ENCODE measurements around the gene RAB39A.
"Not testable (repeated sequence)": the region's sequence is repeated elsewhere in the genome, so short reads cannot be mapped to it uniquely, and the experiment has no call there.

The RAB39A gene

DNA sequence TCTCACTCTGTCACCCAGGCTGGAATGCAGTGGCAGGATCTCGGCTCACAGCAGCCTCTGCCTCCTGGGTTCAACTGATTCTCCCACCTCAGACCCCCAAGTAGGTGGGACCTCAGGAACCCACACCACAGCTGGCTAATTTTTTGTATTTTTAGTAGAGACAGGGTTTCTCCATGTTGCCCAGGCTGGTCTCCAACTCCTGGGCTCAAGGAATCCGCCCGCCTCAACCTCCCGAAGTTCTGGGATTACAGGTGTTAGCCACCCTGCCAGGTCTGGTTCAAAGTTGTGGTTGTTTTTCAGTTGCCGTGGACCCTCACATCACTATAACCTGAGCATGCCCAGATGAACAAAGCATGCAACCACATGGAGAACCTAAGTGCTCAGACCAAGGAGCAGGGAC is 13.0 kb upstream of the RAB39A start:
- H3K4me1 Mint-ChIP-seq = no peaks in the 10 kb centered on the region
- no peak overlapping the region for H3K27ac Mint-ChIP-seq
- peaks cover 3% of the 10 kb centered on the region for H3K36me3 Mint-ChIP-seq (ENCODE audit: low read depth)
- no peak for DNase-seq
- H3K4me3 Mint-ChIP-seq = no peak overlapping the region
- peaks cover 15% of the 10 kb centered on the region for H3K27me3 Mint-ChIP-seq (ENCODE audit: low read depth, poor library complexity)
- H3K9me3 Mint-ChIP-seq = peaks cover 14% of the 10 kb centered on the region
- TF ChIP-seq, protein P1, sequence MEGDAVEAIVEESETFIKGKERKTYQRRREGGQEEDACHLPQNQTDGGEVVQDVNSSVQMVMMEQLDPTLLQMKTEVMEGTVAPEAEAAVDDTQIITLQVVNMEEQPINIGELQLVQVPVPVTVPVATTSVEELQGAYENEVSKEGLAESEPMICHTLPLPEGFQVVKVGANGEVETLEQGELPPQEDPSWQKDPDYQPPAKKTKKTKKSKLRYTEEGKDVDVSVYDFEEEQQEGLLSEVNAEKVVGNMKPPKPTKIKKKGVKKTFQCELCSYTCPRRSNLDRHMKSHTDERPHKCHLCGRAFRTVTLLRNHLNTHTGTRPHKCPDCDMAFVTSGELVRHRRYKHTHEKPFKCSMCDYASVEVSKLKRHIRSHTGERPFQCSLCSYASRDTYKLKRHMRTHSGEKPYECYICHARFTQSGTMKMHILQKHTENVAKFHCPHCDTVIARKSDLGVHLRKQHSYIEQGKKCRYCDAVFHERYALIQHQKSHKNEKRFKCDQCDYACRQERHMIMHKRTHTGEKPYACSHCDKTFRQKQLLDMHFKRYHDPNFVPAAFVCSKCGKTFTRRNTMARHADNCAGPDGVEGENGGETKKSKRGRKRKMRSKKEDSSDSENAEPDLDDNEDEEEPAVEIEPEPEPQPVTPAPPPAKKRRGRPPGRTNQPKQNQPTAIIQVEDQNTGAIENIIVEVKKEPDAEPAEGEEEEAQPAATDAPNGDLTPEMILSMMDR (IDR thresholded peaks at IDR 0.05) = no peak

GRCh38 chr11:107916671-107917241 is 11.5 kb upstream of the RAB39A start:
- peak; percentile 66 for DNase-seq
- Mint-ChIP-seq H3K36me3 (ENCODE audit: low read depth) (no peaks in the 10 kb centered on the region), H3K4me3 (no peak overlapping the region), H3K4me1 (no peaks in the 10 kb centered on the region), H3K27ac (no peak overlapping the region), H3K27me3 (ENCODE audit: low read depth, poor library complexity) (peaks cover 15% of the 10 kb centered on the region), H3K9me3 (peaks cover 6% of the 10 kb centered on the region)
- TF ChIP-seq, protein P1 (IDR thresholded peaks at IDR 0.05) = peak; percentile 56

GRCh38 chr11:107921997-107922396 is 6.3 kb upstream of the RAB39A start:
- TF ChIP-seq, protein P1 (IDR thresholded peaks at IDR 0.05) = no peak

DNA sequence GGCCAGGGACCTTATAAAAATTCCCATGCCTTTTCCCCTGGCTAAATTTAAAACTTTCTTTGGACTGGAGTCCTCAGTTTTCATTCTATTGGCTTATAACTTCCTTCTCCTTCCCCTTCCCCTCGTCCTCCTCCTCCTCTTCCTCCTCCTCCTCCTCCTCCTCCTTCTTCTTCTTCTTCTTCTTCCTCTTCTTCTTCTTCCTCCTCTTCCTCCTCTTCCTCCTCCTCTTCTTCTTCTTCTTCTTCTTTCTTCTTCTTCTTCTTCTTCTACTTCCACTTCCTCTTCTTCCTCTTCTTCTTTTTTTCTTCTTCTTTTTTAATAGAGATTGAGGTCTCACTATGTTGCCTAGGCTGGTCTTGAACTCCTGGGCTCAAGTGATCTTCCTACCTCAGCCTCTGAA is 4.7 kb upstream of the RAB39A start:
- peaks cover 27% of the 10 kb centered on the region for H3K27me3 Mint-ChIP-seq (ENCODE audit: low read depth, poor library complexity)
- H3K27ac Mint-ChIP-seq; DNase-seq; H3K36me3 Mint-ChIP-seq (ENCODE audit: low read depth); H3K9me3 Mint-ChIP-seq; H3K4me3 Mint-ChIP-seq; H3K4me1 Mint-ChIP-seq: not testable (repeated sequence)

More at GRCh38 chr11:107921997-107922396, 6.3 kb upstream of the RAB39A start:
- DNase-seq = no peak
- H3K27me3 Mint-ChIP-seq (ENCODE audit: low read depth, poor library complexity) = peaks cover 27% of the 10 kb centered on the region
- no peaks in the 10 kb centered on the region for H3K36me3 Mint-ChIP-seq (ENCODE audit: low read depth)
- no peaks in the 10 kb centered on the region for H3K4me1 Mint-ChIP-seq
- H3K9me3 Mint-ChIP-seq = no peaks in the 10 kb centered on the region
- H3K27ac Mint-ChIP-seq = no peak overlapping the region
- H3K4me3 Mint-ChIP-seq = no peak overlapping the region

- no peak for DNase-seq
- Mint-ChIP-seq H3K4me3 (no peak overlapping the region), H3K27ac (no peak overlapping the region), H3K9me3 (no peaks in the 10 kb centered on the region), H3K36me3 (ENCODE audit: low read depth) (no peaks in the 10 kb centered on the region), H3K4me1 (peaks cover 4% of the 10 kb centered on the region), H3K27me3 (ENCODE audit: low read depth, poor library complexity) (peaks cover 23% of the 10 kb centered on the region)
- TF ChIP-seq, protein P1 (IDR thresholded peaks at IDR 0.05) = no peak
Measured at GRCh38 chr11:107924306-107924705, 3.9 kb upstream of the RAB39A start.

GRCh38 chr11:107927559-107927958 is 689 bp upstream of the RAB39A start:
- Mint-ChIP-seq H3K27ac (no peak overlapping the region), H3K36me3 (ENCODE audit: low read depth) (no peaks in the 10 kb centered on the region), H3K4me3 (peak overlapping the region; percentile 77), H3K9me3 (no peaks in the 10 kb centered on the region), H3K27me3 (ENCODE audit: low read depth, poor library complexity) (peaks cover 23% of the 10 kb centered on the region), H3K4me1 (peaks cover 14% of the 10 kb centered on the region)
- DNase-seq = no peak
- TF ChIP-seq, protein P1 (IDR thresholded peaks at IDR 0.05) = no peak
